K562 (cell line): Measurements from ENCODE around the gene ANAPC10. TPM values are rescaled to one million over a fixed set of nuclear protein-coding genes. Genes with fewer than 3 reads are reported as not detected.

Experiments
- ATAC-seq: fragments of 200-7000 bp; cut with Tn5 transposase; 3 replicates; pipeline ENCODE4 v1.9.1; 2020; ENCODE audit warnings: moderate library complexity
- BruUV-seq: library from RNA; stranded (reverse); fragments of 400-500 nt; replicated peaks from 2 replicates; lab custom pipeline; 2021; lab: Mats Ljungman, UMichigan
- CTCF ChIA-PET: fragments of 300-600 bp; formaldehyde crosslinking; extraction: SDS; loops from one replicate; lab custom pipeline; 2021; ENCODE audit warnings: low intra/inter-chr PET ratio; lab: Yijun Ruan, JAX
- POLR2A ChIA-PET: fragments of 300-600, 350-650 bp; sonication (Branson Sonifier 250); formaldehyde crosslinking; extraction: SDS; loops from one replicate; lab custom pipeline; 2021; ENCODE audit warnings: antibody characterized with exemption, inconsistent platforms; lab: Yijun Ruan, JAX
- DNase-seq, 4 experiments: peaks; one replicate each; pipeline versions ENCODE4 v3.0.0 to v3.0.0-alpha.2; 2011 to 2018; ENCODE audit warnings: low spot score in 3 of 4, mixed read lengths in 3 of 4; ENCODE audit errors: extremely low read depth in 1 of 4
- FAIRE-seq: peaks from 2 replicates; lab custom pipeline; 2011; peaks lifted over from hg19 to GRCh38; lab: Jason Lieb, UNC
- H2AFZ ChIP-seq: 2 replicates; pipeline ENCODE4 v1.6.0; 2011; ENCODE audit warnings: low read depth, low read length, control low read depth, inconsistent platforms
- H3K27ac ChIP-seq: fragments of 200-600 bp; 3 replicates; pipeline ENCODE4 v1.8.0; 2011; ENCODE audit warnings: low read depth, mild to moderate bottlenecking, control low read depth, inconsistent platforms, low read length, moderate library complexity, mixed read lengths; ENCODE audit errors: extremely low read depth
- H3K27me3 ChIP-seq, 2 experiments: fragments of 300-600 bp in 1 of 2; 2 replicates in 1 of 2; 3 replicates in 1 of 2; pipeline versions ENCODE4 v1.6.0 to v1.8.0; 2011; ENCODE audit warnings: inconsistent platforms in 2 of 2, low read length in 2 of 2, mild to moderate bottlenecking in 1 of 2, mixed read lengths in 1 of 2, moderate library complexity in 1 of 2; ENCODE audit not compliant: control insufficient read depth in 2 of 2, insufficient read depth in 2 of 2
- H3K36me3 ChIP-seq: fragments of 300-600 bp; 3 replicates; pipeline ENCODE4 v1.8.0; 2011; ENCODE audit warnings: mild to moderate bottlenecking, low read length, inconsistent platforms; ENCODE audit not compliant: control insufficient read depth, insufficient read depth
- H3K4me1 ChIP-seq, 2 experiments: fragments of 200-600 bp in 1 of 2; replicated peaks in 1 of 2; 2 replicates in 1 of 2; 3 replicates in 1 of 2; pipeline versions ENCODE4 v1.5.1 to v1.8.0; 2011; ENCODE audit warnings: inconsistent platforms in 2 of 2, low read length in 2 of 2, mild to moderate bottlenecking in 1 of 2, mixed read lengths in 1 of 2, moderate library complexity in 1 of 2; ENCODE audit not compliant: control insufficient read depth in 2 of 2, insufficient read depth in 2 of 2
- H3K4me2 ChIP-seq: 2 replicates; pipeline ENCODE4 v1.6.1; 2011; ENCODE audit warnings: low read length, control low read depth, inconsistent platforms, mixed read lengths; ENCODE audit not compliant: insufficient read depth
- H3K4me3 ChIP-seq: fragments of 200-600 bp; sonication (generic), shearing (Covaris generic); 2 replicates; pipeline ENCODE4 v1.5.1; 2016; ENCODE audit warnings: control low read depth, inconsistent platforms
- H3K79me2 ChIP-seq: fragments of 200-600 bp; 3 replicates; pipeline ENCODE4 v1.8.0; 2011; ENCODE audit warnings: low read length, inconsistent platforms; ENCODE audit not compliant: control insufficient read depth, insufficient read depth
- H3K9ac ChIP-seq, 2 experiments: 2 replicates each; pipeline versions ENCODE4 v1.6.0 to v1.6.1; 2011; ENCODE audit warnings: low read depth in 2 of 2, low read length in 2 of 2, control low read depth in 1 of 2, inconsistent platforms in 1 of 2, mild to moderate bottlenecking in 1 of 2, mixed read lengths in 1 of 2; ENCODE audit not compliant: insufficient read depth in 1 of 2
- H3K9me1 ChIP-seq: one replicate; pipeline ENCODE4 v1.6.0; 2011; ENCODE audit warnings: inconsistent platforms, mild to moderate bottlenecking, low read length, moderate library complexity; ENCODE audit not compliant: control insufficient read depth, insufficient read depth
- H3K9me3 ChIP-seq: replicated peaks from 2 replicates; pipeline ENCODE4 v1.5.1; 2011; ENCODE audit warnings: low read depth, low read length, inconsistent platforms; ENCODE audit not compliant: control insufficient read depth, insufficient read depth
- H4K20me1 ChIP-seq: replicated peaks from 2 replicates; pipeline ENCODE4 v1.6.1; 2011; ENCODE audit warnings: low read length, inconsistent platforms, mixed read lengths; ENCODE audit not compliant: control insufficient read depth, insufficient read depth
- BRCA1 ChIP-seq, 2 experiments: fragments of 450-650 bp in 1 of 2; sonication (generic) in 1 of 2; formaldehyde crosslinking in 1 of 2; IDR thresholded peaks; 2 replicates each; pipeline versions ENCODE4 v1.5.0 to v1.6.1; 2017 to 2020; ENCODE audit warnings: mild to moderate bottlenecking in 1 of 2, missing genetic modification reagents in 1 of 2
- DMBX1 ChIP-seq: fragments of 250-450 bp; sonication (Bioruptor Pico); IDR thresholded peaks from 2 replicates; pipeline ENCODE4 v1.8.0; 2022; ENCODE audit warnings: inconsistent platforms, mild to moderate bottlenecking, moderate library complexity, borderline replicate concordance
- GABPB1 ChIP-seq: sonication (generic); formaldehyde crosslinking; IDR thresholded peaks from 2 replicates; pipeline ENCODE4 v1.8.0; 2022; ENCODE audit warnings: mild to moderate bottlenecking, missing genetic modification reagents
- HNRNPK ChIP-seq: fragments of 200-400 bp; formaldehyde crosslinking; IDR thresholded peaks from one replicate; pipeline ENCODE4 v1.6.1; 2018; ENCODE audit warnings: mild to moderate bottlenecking, low read depth, low read length; ENCODE audit not compliant: poor library complexity, severe bottlenecking
- KAT2B ChIP-seq: IDR thresholded peaks from one replicate; pipeline ENCODE4 v1.6.1; 2012; ENCODE audit warnings: low read depth, mild to moderate bottlenecking, control low read depth, inconsistent platforms, low read length, moderate library complexity
- MITF ChIP-seq: IDR thresholded peaks from 2 replicates; pipeline ENCODE4 v1.6.1; 2014; ENCODE audit warnings: antibody characterized with exemption
- NCOA6 ChIP-seq: fragments of 450-650 bp; IDR thresholded peaks from 2 replicates; pipeline ENCODE4 v1.6.1; 2017; ENCODE audit warnings: mild to moderate bottlenecking
- RBM22 ChIP-seq: fragments of 200-400 bp; formaldehyde crosslinking; IDR thresholded peaks from 2 replicates; pipeline ENCODE4 v1.6.1; 2018; ENCODE audit warnings: low read length, low read depth; ENCODE audit not compliant: poor library complexity, severe bottlenecking
- STAT5A ChIP-seq: IDR thresholded peaks from 2 replicates; pipeline ENCODE4 v1.6.1; 2012; ENCODE audit warnings: low read length, inconsistent platforms, borderline replicate concordance
- XRCC4 ChIP-seq: IDR thresholded peaks from one replicate; pipeline ENCODE4 v1.6.1; 2011; ENCODE audit not compliant: insufficient read depth, insufficient read length; ENCODE audit errors: extremely low read depth
- ZFP1 ChIP-seq: fragments of 450-650 bp; formaldehyde crosslinking; IDR thresholded peaks from 2 replicates; pipeline ENCODE4 v1.4.0; 2020; ENCODE audit warnings: mild to moderate bottlenecking, mixed read lengths
- ZNF512 ChIP-seq: IDR thresholded peaks from 2 replicates; pipeline ENCODE4 v1.6.1; 2016; ENCODE audit warnings: missing genetic modification characterization, missing compliant biosample characterization
- ZNF609 ChIP-seq: sonication (generic); formaldehyde crosslinking; IDR thresholded peaks from 2 replicates; pipeline ENCODE4 v1.8.1; 2023; ENCODE audit warnings: missing genetic modification reagents, mild to moderate bottlenecking, borderline replicate concordance
- WGBS: fragments of 100-300 bp; shearing (Covaris generic); methylation state at CpG from one replicate; pipeline ENCODE4 v1.1.6; 2016; ENCODE audit warnings: low coverage, mixed read lengths; ENCODE audit not compliant: insufficient coverage; ENCODE audit errors: missing lambda C conversion rate; 5-methylcytosine and 5-hydroxymethylcytosine counted together
- in situ Hi-C: fragments of 300-500 bp; cut with MboI; formaldehyde crosslinking; loops from 4 replicates; pipeline ENCODE4 v1.15.0; 2018; ENCODE audit warnings: inconsistent platforms, mixed read lengths
- intact Hi-C: fragments of 100-400 bp; cut with micrococcal nuclease; formaldehyde crosslinking; loops from 2 replicates; pipeline ENCODE4 v1.14.2; 2022
- polyA plus RNA-seq, 8 experiments: library from polyadenylated mRNA; depleted of rRNA in 4 of 8; stranded (reverse) in 5 of 8; unstranded in 3 of 8; fragments of >200 nt; fragmentation: Nextera tagmentation in 2 of 8; fragmentation: Illumina TruSeq in 1 of 8; extraction: Ambion mirVana in 2 of 8; extraction: Trizol in 1 of 8; gene quantifications; 2 replicates each; pipeline versions ENCODE4 v1.2.1 to v1.2.3, GENCODE V29; 2011 to 2014; ENCODE audit warnings: inconsistent platforms in 1 of 8, missing spikeins in 1 of 8
- total RNA-seq, 7 experiments: library from RNA; depleted of rRNA in 6 of 7; stranded (reverse); fragments of >200 nt in 6 of 7; fragmentation: Illumina TruSeq in 2 of 7; extraction: Trizol in 2 of 7; gene quantifications; 2 replicates each; pipeline versions ENCODE4 v1.2.1 to v1.2.3, GENCODE V29; 2011 to 2021; ENCODE audit warnings: low replicate concordance in 1 of 7

ANAPC10 gene
- total and polyA plus RNA-seq, 9 of the 15 experiments (the other 6 are each of a cell fraction or from before 2014, with no cell fraction given), result 31.0 to 96.2 (median 60.3) TPM

GRCh38 chr4:145107126-145107525 lies 9.1 kb upstream of the ANAPC10 start:
- ChIA-PET POLR2A (no interaction called here), CTCF (no interaction called here)
- in situ Hi-C loops, result no loop called here
- Histone ChIP-seq H3K27me3 (no peaks in the 10 kb centered on the region), H3K4me3 (no peak overlapping the region), H3K4me2 (no peak overlapping the region), H3K36me3 (peaks cover 95% of the 10 kb centered on the region), H3K9me3 (no peaks in the 10 kb centered on the region), H3K9ac (no peak overlapping the region), H4K20me1 (peaks cover 3% of the 10 kb centered on the region; the same call in 1 of the 2 replicates), H3K79me2 (peaks cover 43% of the 10 kb centered on the region), H3K4me1 (peaks cover 2 to 6% of the 10 kb centered on the region in 2 experiments; a peak in 3 of 5 replicates), H3K9me1 (no peaks in the 10 kb centered on the region), H3K27ac (no peak overlapping the region), H2AFZ (no peak overlapping the region)
- DNase-seq (no peak), ATAC-seq (no peak), FAIRE-seq (no peak)
- no TSS peak for BruUV-seq
- WGBS, result 59% methylated on average over 2 of the region's 2 CpGs
- intact Hi-C loops, result no loop called here
- TF ChIP-seq RBM22 (no peak), KAT2B (no peak), BRCA1 (IDR thresholded peaks at IDR 0.05) (no peak), BRCA1 (CRISPR knock-in tag; IDR thresholded peaks at IDR 0.05) (no peak), DMBX1 (CRISPR knock-in tag) (no peak), NCOA6 (no peak), STAT5A (no peak), XRCC4 (no peak), ZNF609 (CRISPR knock-in tag) (no peak), ZFP1 (no peak), ZNF512 (tag) (no peak), MITF (no peak), GABPB1 (CRISPR knock-in tag) (no peak), HNRNPK (no peak)
